ENCODE data around the gene MED20.
A peak's percentile ranks its signal among the peaks of the same experiment; 100 is the strongest.

DNA sequence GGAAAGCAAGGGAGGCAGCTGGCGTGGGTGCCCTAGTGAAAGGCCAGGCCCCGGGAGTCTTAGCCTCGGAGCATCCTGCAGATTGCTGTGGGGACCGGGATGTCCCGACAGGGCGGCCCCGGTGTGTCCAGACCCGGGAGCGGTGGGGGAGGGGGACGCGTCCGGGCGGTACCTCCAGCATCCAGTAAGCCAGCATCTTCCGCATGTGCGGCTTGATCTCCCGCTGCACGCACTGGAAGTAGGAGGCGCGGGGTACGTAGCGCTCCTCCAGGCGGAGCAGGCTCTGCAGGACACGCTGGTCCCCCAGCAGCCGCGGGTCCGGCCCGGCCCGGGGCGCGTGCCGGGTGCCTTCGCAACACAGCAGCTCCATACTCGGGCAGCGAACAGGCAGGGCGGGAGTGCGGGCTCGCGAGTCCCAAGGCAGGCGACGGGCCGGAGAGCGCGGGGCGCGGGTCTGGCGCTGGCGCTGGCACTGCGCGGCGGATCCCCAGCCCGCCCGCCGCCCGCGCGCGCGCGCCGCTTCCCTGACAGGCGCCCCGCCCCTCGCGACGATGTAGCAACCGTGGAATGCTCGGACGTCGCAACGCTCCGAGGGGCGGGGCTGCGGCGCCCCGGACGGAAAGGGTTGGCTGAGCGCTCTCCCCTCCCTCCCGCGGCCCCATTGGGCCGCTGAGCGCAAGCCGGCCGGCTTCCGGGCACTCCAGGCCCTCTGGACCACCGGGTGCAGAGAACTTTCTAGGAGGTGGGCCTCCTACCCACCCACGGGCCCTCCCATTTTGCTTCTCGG lies 20.5 kb upstream of the MED20 start, which contains the start of gene CCND3:
- TF ChIP-seq, protein P1, sequence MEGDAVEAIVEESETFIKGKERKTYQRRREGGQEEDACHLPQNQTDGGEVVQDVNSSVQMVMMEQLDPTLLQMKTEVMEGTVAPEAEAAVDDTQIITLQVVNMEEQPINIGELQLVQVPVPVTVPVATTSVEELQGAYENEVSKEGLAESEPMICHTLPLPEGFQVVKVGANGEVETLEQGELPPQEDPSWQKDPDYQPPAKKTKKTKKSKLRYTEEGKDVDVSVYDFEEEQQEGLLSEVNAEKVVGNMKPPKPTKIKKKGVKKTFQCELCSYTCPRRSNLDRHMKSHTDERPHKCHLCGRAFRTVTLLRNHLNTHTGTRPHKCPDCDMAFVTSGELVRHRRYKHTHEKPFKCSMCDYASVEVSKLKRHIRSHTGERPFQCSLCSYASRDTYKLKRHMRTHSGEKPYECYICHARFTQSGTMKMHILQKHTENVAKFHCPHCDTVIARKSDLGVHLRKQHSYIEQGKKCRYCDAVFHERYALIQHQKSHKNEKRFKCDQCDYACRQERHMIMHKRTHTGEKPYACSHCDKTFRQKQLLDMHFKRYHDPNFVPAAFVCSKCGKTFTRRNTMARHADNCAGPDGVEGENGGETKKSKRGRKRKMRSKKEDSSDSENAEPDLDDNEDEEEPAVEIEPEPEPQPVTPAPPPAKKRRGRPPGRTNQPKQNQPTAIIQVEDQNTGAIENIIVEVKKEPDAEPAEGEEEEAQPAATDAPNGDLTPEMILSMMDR (IDR thresholded peaks at IDR 0.05 in 8 of 11, conservative IDR thresholded peaks at IDR 0.05 in 3 of 11), result no peak
- TF ChIP-seq POLR2A (IDR thresholded peaks at IDR 0.05) (peak in 1 of 3 donors; percentile 69), POLR2AphosphoS5 (IDR thresholded peaks at IDR 0.05) (peak; percentile 83 to 92 (median 83))
